Breast epithelium (tissue), 3 donors: ENCODE data around the gene HSD17B3.

Experiments used
- CTCF ChIP-seq, 3 donors: fragments of 450-650 bp; IDR thresholded peaks; one replicate each; pipeline ENCODE4 v1.5.1; 2016 to 2017; ENCODE audit warnings: antibody characterized with exemption in 3 of 3, mild to moderate bottlenecking in 3 of 3, moderate library complexity in 3 of 3
- POLR2A ChIP-seq: fragments of 450-650 bp; IDR thresholded peaks from one replicate; pipeline ENCODE4 v1.6.1; 2016; ENCODE audit warnings: antibody characterized with exemption, mild to moderate bottlenecking, moderate library complexity

GRCh38 chr9:96305171-96305570 is 3.2 kb upstream of the HSD17B3 start:
- TF ChIP-seq CTCF (IDR thresholded peaks at IDR 0.05) = no peak
- TF ChIP-seq POLR2A = no peak
